Neural progenitor cell (in vitro differentiated cells): Measurements from ENCODE around the gene OVAAL. TPM values are rescaled to one million over a fixed set of nuclear protein-coding genes. Genes with fewer than 3 reads are reported as not detected.

Experiments
- DNase-seq: peaks from one replicate; pipeline ENCODE4 v3.0.0-alpha.2; 2016; ENCODE audit warnings: low spot score
- H2AFZ ChIP-seq: fragments of 200-600 bp; sonication (generic); replicated peaks from 2 replicates; pipeline ENCODE4 v1.6.1; 2016; ENCODE audit warnings: antibody characterized with exemption
- H3F3A ChIP-seq: fragments of 200-600 bp; sonication (generic); 2 replicates; pipeline ENCODE4 v1.6.1; 2016; ENCODE audit warnings: antibody characterized with exemption, low read depth
- H3K27ac ChIP-seq: fragments of 200-600 bp; sonication (generic); 2 replicates; pipeline ENCODE4 v1.5.1; 2016; ENCODE audit warnings: mild to moderate bottlenecking
- H3K27me3 ChIP-seq: fragments of 200-600 bp; sonication (generic); 2 replicates; pipeline ENCODE4 v1.6.1; 2016; ENCODE audit warnings: mild to moderate bottlenecking, moderate library complexity
- H3K36me3 ChIP-seq: fragments of 200-600 bp; sonication (generic); 2 replicates; pipeline ENCODE4 v1.5.1; 2016
- H3K4me1 ChIP-seq: fragments of 200-600 bp; sonication (generic); 2 replicates; pipeline ENCODE4 v1.6.1; 2016; ENCODE audit warnings: mixed run types
- H3K4me2 ChIP-seq: fragments of 200-600 bp; sonication (generic); 2 replicates; pipeline ENCODE4 v1.6.1; 2016
- H3K4me3 ChIP-seq: fragments of 200-600 bp; sonication (generic); 2 replicates; pipeline ENCODE4 v1.5.1; 2016
- H3K79me2 ChIP-seq: fragments of 200-600 bp; sonication (generic); 2 replicates; pipeline ENCODE4 v1.6.1; 2016; ENCODE audit warnings: low read depth
- H3K9ac ChIP-seq: fragments of 200-600 bp; sonication (generic); 2 replicates; pipeline ENCODE4 v1.6.1; 2016
- H3K9me3 ChIP-seq: fragments of 200-600 bp; sonication (generic); 2 replicates; pipeline ENCODE4 v1.5.1; 2016; ENCODE audit warnings: low read depth
- H4K20me1 ChIP-seq: fragments of 200-600 bp; sonication (generic); 2 replicates; pipeline ENCODE4 v1.6.1; 2016; ENCODE audit warnings: low read depth
- H3K27ac Mint-ChIP-seq: 3 replicates; pipeline ENCODE4 v1.8.0; 2021; ENCODE audit warnings: mixed read lengths
- H3K27me3 Mint-ChIP-seq: 2 replicates; pipeline ENCODE4 v1.8.0; 2022; ENCODE audit warnings: low read depth, mild to moderate bottlenecking, inconsistent platforms, moderate library complexity, mixed read lengths; ENCODE audit not compliant: insufficient read depth
- H3K36me3 Mint-ChIP-seq: 3 replicates; pipeline ENCODE4 v1.8.0; 2021; ENCODE audit warnings: mixed read lengths
- H3K4me1 Mint-ChIP-seq: 3 replicates; pipeline ENCODE4 v1.8.0; 2021; ENCODE audit warnings: mixed read lengths
- H3K4me3 Mint-ChIP-seq: 3 replicates; pipeline ENCODE4 v1.8.0; 2021; ENCODE audit warnings: mild to moderate bottlenecking, moderate library complexity, mixed read lengths
- H3K9me3 Mint-ChIP-seq: 3 replicates; pipeline ENCODE4 v1.8.0; 2020; ENCODE audit warnings: mixed read lengths
- EZH2 ChIP-seq: fragments of 200-600 bp; sonication (generic); IDR thresholded peaks from 2 replicates; pipeline ENCODE4 v1.6.1; 2017; ENCODE audit warnings: antibody characterized with exemption, mild to moderate bottlenecking, moderate library complexity
- small RNA-seq: library from RNA; depleted of rRNA; stranded (forward); fragments of <200 nt; gene quantifications from one replicate; pipeline ENCODE3, GENCODE V24; 2015
- total RNA-seq: library from RNA; depleted of rRNA; stranded (reverse); fragments of >200 nt; gene quantifications from 2 replicates; pipeline ENCODE4 v1.2.3, GENCODE V29; 2015; ENCODE audit warnings: low replicate concordance

The OVAAL gene
- total RNA-seq, 1 donor from 2014 or later: not detected

DNA sequence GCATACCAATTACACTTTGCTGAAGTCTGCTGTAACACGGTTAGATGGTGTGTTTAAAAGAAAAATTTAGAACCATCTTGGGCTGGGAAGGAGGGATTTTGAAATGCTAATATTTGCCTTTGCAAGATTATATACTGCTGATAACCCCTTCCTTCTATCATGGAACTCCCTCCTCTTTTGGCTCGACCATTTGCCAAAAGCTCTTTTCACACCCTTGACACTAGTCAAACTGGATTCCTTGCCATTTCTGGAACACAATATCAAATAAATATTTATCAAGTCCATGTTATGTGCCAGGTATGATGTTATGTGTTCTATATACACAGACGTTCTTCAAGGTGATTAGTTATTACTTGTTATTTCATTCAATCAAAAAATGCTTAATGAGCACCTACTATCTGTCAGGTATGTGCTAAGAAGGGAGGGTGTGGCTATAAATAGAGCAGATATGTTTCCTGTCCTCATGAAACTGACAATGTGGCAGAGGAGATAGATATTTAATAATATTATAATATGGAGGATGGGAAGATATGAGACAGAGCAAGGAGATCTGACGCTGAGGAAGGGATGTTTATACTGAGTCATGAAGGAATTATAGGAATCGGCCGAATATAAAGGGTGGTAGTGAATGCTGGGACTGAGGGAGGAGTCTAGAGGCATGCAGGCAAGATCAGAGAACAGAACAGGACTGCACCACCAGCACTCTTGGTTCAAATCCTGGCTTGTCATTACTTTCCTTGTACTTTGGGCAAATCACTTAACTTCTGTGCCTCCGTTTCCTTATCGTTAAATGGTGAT lies 56.9 kb downstream of the OVAAL start:
- H4K20me1 ChIP-seq: no peaks in the 10 kb centered on the region

More for the DNA sequence above, 56.9 kb downstream of the OVAAL start:
- no peak overlapping the region for H3K4me2 ChIP-seq
- H3K4me3 ChIP-seq: no peak overlapping the region
- no peaks in the 10 kb centered on the region for H3F3A ChIP-seq
- no peaks in the 10 kb centered on the region for H3K36me3 ChIP-seq
- no peaks in the 10 kb centered on the region for H3K36me3 Mint-ChIP-seq
- H3K4me3 Mint-ChIP-seq: no peak overlapping the region
- H3K9me3 Mint-ChIP-seq: no peaks in the 10 kb centered on the region
- no peak overlapping the region for H3K27ac Mint-ChIP-seq
- no peaks in the 10 kb centered on the region for H3K9me3 ChIP-seq
- H3K79me2 ChIP-seq: no peaks in the 10 kb centered on the region
- H3K27me3 ChIP-seq: no peaks in the 10 kb centered on the region
- DNase-seq: no peak
- no peak overlapping the region for H2AFZ ChIP-seq
- peaks cover 4% of the 10 kb centered on the region for H3K27me3 Mint-ChIP-seq
- H3K4me1 ChIP-seq: peaks cover 15% of the 10 kb centered on the region
- no peak overlapping the region for H3K27ac ChIP-seq
- no peak for TF ChIP-seq EZH2
- no peak overlapping the region for H3K9ac ChIP-seq
- peaks cover 16% of the 10 kb centered on the region for H3K4me1 Mint-ChIP-seq

Small RNA genes within 50 kb of the gene (small RNA-seq; reads per million reads assigned to genes)
- gene RF00019: not detected

Other genes with a start within 250 kb of the OVAAL start
- 36.8 and 53.9 TPM in 2 replicates for gene ACBD6, start 56.4 kb upstream of the OVAAL start, total RNA-seq
- 54.8 and 75.0 TPM in 2 replicates for gene XPR1, start 73.1 kb downstream of the OVAAL start, total RNA-seq